Stimulated activated CD4-positive, alpha-beta T cell treated with anti-CD3 and anti-CD28 coated beads, Interleukin-4, amount 100 ng/mL, for 1 hour (primary cell): ENCODE data around the gene ELP2.

ENCODE experiments used
- DNase-seq: peaks from one replicate; pipeline ENCODE4 v3.0.0-alpha.2; 2020

The ELP2 gene

DNA sequence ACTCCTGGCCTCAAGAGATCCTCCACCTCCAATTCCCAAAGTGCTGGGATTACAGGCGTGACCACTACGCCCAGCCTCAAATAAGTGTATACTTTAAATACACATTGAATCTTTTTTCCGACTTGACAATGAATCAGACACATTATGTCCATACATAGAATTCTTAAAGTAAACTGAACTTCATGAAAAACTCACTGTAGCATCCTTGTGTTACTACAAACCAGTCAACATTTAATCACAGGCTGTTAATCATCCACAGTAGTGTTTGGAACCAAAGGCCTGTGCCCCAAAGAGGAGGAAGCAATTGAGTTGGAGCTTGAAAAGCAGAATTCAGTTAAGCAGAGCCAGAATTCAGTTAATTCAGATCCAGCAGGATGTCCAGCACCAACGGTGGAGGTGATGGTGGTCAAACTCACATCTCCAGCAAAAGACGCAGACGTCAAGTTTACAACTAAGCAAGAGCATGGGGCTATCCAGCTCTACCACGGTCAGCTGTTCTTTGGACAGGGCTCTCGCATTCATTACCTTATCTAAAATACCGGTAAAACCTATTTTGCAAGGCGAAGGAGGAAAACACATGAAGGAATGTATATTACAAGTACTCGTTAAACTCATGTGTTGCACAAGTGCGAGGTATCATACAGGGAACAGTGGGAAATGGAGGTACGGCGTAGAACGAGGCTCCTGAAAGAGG lies 1.7 kb upstream of the ELP2 start:
- no peak for DNase-seq

GRCh38 chr18:36128530-36128870 lies 1.2 kb upstream of the ELP2 start:
- no peak for DNase-seq

- no peak for DNase-seq
Observed at GRCh38 chr18:36128907-36129299, 796 bp upstream of the ELP2 start.

- DNase-seq, result no peak
Observed at GRCh38 chr18:36130039-36130831, 536 bp downstream of the ELP2 start.

DNA sequence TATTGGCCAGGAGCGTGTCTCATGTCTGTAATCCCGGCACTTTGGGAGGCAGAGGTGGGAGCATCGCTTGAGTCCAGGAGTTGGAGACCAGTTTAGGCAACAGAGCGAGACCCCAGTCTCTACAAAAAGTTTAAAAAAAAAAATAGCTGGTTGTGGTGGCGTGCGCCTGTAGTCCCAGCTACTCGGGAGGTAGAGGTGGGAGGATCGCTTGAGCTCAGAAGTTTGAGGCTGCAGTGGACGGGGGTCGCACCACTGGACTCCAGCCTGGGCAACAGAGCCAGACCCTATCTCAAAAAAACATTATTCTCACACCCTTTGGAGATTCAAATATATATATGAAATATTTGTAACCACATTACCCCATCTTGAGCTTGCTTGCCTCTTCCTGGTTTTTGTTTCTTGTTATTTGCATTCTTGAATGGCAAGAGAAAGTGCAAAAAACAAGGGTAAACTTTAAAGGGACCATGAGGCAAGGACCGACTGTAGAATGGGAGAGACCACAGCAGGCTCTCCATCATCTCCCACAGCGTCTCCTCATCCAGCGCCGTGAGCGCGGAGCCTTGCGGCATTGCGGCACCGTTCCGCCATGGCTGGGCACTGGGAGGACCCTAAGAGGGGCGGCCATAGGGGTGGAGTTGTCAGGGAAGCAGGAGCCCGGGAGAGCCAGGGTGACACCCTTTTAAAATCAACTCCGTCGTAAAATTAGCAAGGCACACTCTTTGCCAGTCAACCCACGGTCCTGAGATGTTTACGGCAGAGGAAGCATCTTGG lies 1.4 kb downstream of the ELP2 start:
- no peak for DNase-seq

DNA sequence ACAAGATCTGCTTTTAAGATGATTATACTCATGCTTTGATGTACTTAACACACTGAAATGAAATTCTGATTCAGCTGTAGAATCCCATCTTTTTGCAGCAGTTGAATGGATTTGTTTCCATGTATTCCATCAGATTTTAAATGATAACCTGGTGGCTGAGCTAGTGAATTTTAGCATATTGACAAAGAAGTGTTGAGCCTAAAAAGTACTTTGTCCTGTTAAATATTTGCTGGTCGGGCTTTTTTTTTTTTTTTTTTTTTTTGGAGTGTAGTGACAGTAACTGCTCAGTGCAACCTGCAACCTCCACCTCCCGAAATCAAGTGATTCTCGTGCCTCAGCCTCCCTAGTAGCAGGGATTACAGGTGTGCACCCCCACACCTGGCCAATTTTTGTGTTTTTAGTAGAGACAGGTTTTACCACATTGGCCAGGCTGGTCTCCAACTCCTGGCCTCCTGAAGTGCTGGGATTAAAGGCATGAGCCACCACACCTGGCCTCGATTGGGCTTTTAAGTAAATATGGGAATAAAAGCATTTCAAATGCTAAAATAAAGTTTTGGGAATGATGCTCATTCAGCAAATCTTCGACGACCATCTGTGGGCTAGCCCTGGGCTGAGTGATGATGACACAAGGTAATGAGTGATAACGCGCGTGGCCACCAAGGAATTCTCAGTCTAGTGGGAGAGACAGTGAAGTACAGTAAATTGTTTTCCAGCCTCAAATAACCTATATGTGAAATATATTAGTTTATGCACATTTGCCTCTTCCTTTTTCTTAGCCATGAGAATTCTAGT lies 2.2 kb downstream of the ELP2 start:
- DNase-seq, result no peak

DNA sequence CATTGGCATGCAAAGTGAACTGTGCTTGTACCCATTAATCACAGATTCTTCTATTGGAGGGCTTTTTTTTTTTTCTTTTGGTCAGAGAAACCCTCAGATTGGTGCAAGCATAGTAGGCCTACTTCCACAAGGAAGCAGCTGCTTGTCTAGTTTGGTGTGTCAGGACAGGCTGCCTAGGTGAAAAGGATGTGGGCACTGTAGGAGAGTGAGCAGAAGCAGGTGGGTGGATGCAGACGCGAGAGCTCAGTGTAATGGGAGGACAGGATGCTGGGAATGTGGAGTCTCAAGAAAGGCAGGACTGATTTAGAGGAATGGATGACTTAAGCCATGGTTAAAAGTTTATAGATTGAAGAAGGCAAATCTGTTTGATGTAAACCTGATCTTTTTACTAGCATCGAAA lies 3.1 kb downstream of the ELP2 start:
- no peak for DNase-seq

- DNase-seq, result no peak
Observed at GRCh38 chr18:36135264-36135663, 5.6 kb downstream of the ELP2 start.

DNA sequence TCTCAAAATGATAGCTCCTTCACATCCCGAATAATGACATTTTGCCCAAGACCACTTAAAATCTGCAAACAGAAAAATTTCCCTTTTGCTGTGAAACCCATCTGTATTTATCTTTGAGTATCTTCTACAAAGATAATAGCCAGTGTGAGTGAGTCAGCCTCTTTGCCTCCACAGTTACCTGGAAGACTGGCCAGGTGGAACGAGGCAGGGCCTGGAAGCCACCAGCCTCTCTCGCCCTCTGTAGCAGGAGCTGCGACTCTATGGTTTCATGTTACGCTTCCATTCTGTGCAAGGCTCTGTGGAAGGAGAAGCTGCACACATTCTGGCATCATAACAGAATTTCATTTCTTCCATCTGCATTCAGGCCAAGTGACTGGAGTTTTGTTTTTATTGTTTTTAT lies 9.5 kb downstream of the ELP2 start:
- no peak for DNase-seq

- DNase-seq, result no peak
Observed at GRCh38 chr18:36141576-36141975, 11.9 kb downstream of the ELP2 start.

DNA sequence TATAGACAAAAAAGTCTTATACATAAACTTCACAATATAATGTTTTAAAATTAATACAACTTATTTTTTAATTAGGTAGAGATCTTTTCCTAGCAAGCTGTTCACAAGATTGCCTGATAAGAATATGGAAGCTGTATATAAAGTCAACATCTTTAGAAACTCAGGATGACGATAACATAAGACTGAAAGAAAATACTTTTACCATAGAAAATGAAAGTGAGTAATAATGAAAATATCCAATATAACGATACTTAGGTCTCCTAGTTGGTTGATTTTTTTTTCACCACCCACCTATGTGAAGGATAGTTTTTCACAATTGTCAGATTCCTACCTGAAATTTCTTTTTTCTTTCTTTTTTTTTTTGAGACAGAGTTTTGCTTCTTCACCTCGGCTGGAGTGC lies 13.1 kb downstream of the ELP2 start:
- no peak for DNase-seq

DNA sequence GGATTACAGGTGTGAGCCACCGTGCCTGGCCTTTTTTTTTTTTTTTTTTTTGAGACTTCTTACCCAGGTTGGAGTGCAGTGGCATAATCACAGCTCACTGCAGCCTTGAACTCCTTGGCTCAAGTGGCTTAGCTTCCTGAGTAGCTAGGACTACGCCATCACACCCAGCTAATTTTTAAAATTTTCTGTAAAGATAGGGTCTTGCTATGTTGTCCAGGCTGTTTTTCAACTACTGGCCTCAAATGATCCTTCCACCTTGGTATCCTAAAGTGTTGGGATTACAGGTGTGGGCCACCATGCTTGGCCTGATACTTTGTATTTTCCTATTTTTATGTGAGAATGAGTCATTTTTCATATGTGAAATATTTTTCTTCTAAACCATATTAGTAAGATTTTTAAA lies 13.7 kb downstream of the ELP2 start:
- no peak for DNase-seq

DNA sequence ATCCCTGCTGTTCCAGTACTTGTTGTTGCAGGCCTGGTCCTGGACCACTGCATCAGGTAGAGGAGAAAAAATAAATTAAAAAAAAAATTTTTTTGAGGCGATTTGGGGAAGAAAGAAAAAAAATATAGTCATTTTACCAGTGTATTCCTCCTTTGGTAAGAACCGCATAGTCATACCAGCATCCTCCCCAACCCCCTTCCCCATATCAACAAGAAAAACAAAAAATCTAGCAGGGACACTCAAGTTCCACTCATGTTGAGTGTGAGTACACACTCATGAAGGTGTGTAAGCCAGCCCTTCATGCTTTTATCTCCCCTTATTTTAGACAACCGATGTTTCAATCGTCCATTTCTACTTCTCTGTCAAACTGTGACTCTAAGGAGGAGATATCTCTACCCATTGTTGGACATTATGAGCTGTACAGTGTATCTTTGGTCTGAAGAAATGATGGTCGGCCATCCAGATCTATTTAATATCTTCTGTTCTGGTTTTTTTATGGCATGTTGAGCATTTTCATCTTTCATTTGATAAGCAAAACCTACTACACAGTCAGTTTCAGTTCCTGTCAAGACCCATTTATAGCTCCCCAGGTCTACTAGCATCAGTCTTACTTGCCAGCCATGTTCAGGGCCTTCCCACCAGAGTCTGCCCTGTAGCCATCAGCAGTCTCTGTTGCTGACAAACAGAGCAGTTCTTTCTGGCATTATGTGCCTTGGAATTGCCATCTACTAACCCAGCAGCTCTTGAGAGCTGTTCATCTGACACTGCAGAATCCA lies 20.0 kb downstream of the ELP2 start:
- no peak for DNase-seq

DNA sequence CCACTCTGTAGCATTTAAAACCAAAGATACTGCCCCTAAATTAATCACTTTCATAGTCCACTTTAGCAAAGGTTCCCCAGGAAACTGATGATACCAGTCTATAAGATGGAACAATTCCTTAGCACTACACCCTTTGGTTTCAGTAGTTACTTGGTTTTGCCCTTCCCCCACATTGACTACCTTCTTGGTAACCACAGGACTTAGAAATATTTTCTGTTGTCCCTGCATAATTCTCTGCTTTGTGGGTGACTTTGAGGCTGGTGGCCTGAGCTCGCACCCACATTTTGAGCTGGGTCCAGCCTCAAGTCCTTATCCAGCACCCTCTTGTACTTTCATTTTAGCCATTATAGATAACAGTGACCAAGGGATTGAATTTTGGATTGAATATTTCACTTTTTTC lies 23.1 kb downstream of the ELP2 start:
- DNase-seq, result no peak

DNA sequence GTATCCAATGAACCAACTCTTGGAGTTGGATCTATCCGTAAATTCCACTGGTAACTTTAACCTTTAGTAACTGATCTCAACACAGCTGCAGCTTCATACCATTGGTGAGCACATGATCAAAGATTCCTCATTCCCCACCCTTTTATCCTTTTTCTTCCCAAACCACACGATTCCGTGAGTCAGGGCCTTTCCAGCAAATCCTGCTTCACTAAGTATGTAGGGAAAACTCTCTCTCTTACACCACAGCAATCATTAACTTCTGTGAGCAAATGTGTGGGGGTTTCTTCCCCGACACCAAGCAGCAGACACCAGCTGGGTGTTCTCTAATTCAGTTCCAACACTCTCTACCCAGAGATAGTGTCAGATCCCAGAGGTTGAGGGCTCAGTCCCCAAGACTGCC lies 23.5 kb downstream of the ELP2 start:
- no peak for DNase-seq

- no peak for DNase-seq
Observed at GRCh38 chr18:36153771-36154170, 24.1 kb downstream of the ELP2 start.

DNA sequence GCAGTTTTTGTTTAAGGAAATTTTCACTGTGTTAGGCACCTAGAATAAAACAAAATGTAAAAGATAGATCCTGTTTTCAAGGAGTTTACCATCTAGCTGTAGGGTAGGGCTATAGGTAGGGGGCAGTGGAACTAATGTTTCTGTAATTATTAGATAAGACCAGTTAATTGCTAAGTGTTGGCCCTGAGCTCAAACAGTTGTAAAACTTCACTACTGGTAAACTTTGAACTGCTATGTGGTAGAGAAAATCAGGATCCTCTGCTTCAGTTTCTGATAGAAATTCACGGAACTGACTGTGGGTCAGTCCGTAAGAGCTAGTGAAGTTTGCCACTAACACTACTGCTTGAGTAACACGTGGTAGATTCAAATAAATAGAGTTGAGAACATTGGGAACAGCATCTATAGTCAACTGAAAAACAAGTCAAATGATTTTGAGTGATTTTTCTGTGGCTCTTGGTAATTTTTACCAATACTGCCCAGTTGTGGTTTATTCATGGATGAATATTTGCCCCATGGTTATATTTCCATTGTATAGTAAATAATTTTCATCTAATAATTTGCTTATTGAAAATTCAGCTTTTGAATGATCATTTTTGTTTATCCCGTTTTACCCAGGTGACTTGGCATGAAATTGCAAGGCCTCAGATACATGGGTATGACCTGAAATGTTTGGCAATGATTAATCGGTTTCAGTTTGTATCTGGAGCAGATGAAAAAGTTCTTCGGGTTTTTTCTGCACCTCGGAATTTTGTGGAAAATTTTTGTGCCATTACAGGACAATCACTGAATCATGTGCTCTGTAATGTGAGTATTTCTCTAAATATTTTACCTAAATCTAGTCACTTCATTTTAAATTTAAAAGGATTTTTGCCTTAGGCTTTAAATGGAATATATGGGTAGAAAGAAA lies 26.4 kb downstream of the ELP2 start:
- DNase-seq, result no peak

DNA sequence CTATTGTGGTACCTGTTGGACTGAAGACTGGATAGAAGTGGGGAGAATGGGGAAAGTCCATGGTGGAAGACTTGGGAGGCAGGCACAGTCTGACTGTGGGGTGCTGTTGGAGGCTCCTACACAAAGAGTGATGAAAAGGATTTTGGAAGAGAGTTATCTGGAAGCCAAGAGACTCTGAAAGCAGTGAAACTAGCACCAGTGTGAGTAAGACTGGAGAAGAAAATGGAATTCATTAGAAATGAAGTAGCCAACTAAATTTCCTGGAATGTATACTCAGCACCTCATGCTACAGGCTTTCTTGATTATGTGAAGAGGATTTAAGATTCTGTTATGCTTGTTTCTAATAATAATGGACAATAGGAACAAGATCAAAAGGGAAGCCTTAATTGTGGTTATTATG lies 27.7 kb downstream of the ELP2 start:
- DNase-seq, result no peak

DNA sequence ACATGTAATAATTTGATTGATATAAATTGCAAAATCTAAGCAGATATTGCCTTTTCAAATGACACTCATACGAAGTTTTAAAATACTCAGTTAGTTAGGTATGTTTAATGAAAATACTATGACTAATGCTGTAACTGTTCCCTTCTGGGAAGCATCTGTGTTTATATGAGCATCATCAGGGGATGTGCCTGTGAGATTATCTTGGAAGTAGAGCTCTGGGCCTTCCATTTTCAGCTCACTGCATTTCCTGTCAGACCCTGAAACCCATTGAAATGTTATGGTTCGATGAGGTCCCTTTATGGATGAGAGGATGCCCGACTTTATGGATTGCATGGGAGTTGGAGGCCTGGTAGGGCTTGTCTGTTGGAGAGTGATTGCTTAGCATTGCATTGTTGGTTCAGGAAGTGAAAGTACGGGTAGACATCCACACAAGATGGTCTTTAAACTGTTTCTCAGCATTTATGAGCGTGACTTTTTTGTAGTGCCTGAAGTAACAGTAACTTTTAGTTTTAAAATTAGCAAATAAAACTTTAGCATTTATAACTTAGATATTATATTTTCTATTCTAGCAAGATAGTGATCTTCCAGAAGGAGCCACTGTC lies 28.7 kb downstream of the ELP2 start:
- no peak for DNase-seq

DNA sequence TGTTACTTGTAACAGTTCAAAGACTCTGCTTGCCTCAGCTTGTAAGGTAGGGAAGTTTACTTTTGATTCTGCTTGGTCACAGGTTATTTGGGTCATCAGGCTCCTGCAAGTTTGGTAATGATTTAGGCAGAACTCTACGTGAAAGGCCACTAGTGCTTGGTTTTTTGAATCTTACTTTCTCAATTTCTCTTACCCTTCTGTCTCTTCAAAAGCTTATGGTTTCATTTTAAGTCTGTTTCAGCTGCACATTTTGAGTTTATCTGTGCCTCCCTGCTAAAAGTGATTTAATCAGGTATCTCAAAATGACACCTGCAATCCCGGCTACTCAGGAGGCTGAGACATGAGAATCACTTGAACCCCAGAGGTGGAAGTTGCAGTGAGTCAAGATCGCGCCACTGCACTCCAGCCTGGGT lies 31.3 kb downstream of the ELP2 start:
- no peak for DNase-seq

GRCh38 chr18:36162981-36163380 lies 33.3 kb downstream of the ELP2 start:
- DNase-seq, result no peak
